Measurements from ENCODE around the gene CTPS1. TPM values are rescaled to one million over a fixed set of nuclear protein-coding genes. Genes with fewer than 3 reads are reported as not detected.

CTPS1 gene
- total RNA-seq, 1 donor from 2014 or later, result 61.6 TPM

- no peak overlapping the region for H3K4me3 ChIP-seq (ENCODE audit: low read depth, low read length)
- no peak for TF ChIP-seq CTCF (conservative IDR thresholded peaks at IDR 0.05; ENCODE audit: low read depth, low read length)
- no peak for DNase-seq (ENCODE audit: low read depth)
Measured at GRCh38 chr1:41006942-41007865, 27.7 kb downstream of the CTPS1 start.

- TF ChIP-seq CTCF (conservative IDR thresholded peaks at IDR 0.05; ENCODE audit: low read depth, low read length), result no peak
- H3K4me3 ChIP-seq (ENCODE audit: low read depth, low read length), result no peak overlapping the region
- DNase-seq (ENCODE audit: low read depth), result no peak
Measured at GRCh38 chr1:41009466-41009865, 30.0 kb downstream of the CTPS1 start.

- TF ChIP-seq CTCF (conservative IDR thresholded peaks at IDR 0.05; ENCODE audit: low read depth, low read length), result no peak
- no peak overlapping the region for H3K4me3 ChIP-seq (ENCODE audit: low read depth, low read length)
- DNase-seq (ENCODE audit: low read depth), result no peak
Measured at GRCh38 chr1:41010345-41010744, 30.8 kb downstream of the CTPS1 start.

GRCh38 chr1:41013024-41013423, 33.5 kb downstream of the CTPS1 start:
- no peak for TF ChIP-seq CTCF (conservative IDR thresholded peaks at IDR 0.05; ENCODE audit: low read depth, low read length)
- no peak overlapping the region for H3K4me3 ChIP-seq (ENCODE audit: low read depth, low read length)
- no peak for DNase-seq (ENCODE audit: low read depth)

GRCh38 chr1:41013796-41014195, 34.3 kb downstream of the CTPS1 start:
- TF ChIP-seq CTCF (conservative IDR thresholded peaks at IDR 0.05; ENCODE audit: low read depth, low read length), result no peak
- peak; percentile 22 for DNase-seq (ENCODE audit: low read depth)

DNA sequence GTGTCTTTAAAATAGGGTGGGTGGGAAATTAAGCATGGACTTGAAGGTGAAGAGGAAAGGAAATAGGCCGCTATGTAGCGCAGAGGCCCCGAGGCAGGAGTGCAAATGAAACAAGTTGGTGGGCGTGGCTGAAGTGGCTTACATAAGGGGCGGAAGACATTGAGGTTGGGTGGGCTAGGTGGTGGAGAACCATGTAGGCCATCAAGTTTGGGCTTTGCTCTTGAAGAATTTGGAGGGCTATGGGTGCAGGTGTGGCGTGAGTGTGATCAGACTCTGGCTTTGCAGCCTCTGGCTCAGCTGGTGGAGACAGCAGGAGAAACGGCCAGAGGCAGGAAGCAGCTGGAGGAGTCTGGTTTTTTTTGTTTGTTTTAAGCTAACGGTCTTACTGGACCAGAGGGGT, 35.4 kb downstream of the CTPS1 start:
- no peak overlapping the region for H3K4me3 ChIP-seq (ENCODE audit: low read depth, low read length)
- no peak for TF ChIP-seq CTCF (conservative IDR thresholded peaks at IDR 0.05; ENCODE audit: low read depth, low read length)

More at GRCh38 chr1:41013796-41014195, 34.3 kb downstream of the CTPS1 start:
- no peak overlapping the region for H3K4me3 ChIP-seq (ENCODE audit: low read depth, low read length)

More for the DNA sequence above, 35.4 kb downstream of the CTPS1 start:
- DNase-seq (ENCODE audit: low read depth), result no peak
